Gastrocnemius medialis (tissue), 4 donors: ENCODE results near the gene HSD17B14. TPM values are rescaled to one million over a fixed set of nuclear protein-coding genes. Genes with fewer than 3 reads are reported as not detected.
"Not testable (repeated sequence)": the region's sequence is repeated elsewhere in the genome, so short reads cannot be mapped to it uniquely, and the experiment has no call there.

Experiments
- ATAC-seq, 2 donors: fragments of 150-250 bp; one replicate each; pipeline ENCODE4 v1.9.1; 2016
- DNase-seq, 2 donors: peaks; one replicate each; pipeline ENCODE4 v3.0.0-alpha.2; 2019
- H3K27ac ChIP-seq, 4 donors: fragments of 200-600 bp; sonication (generic); 1 replicate in 1 of 4; 2 replicates in 3 of 4; pipeline ENCODE4 v1.5.1; 2016 to 2018; ENCODE audit warnings: mild to moderate bottlenecking in 2 of 4, moderate library complexity in 1 of 4
- H3K27me3 ChIP-seq, 3 donors: fragments of 200-600 bp; sonication (generic) in 2 of 3; 1 replicate in 1 of 3; 2 replicates in 2 of 3; pipeline versions ENCODE4 v1.5.1 to v1.6.0; 2016 to 2019; ENCODE audit warnings: mild to moderate bottlenecking in 1 of 3, moderate library complexity in 1 of 3
- H3K36me3 ChIP-seq, 2 donors: fragments of 200-600 bp; sonication (generic) in 1 of 2; one replicate each; pipeline ENCODE4 v1.5.1; 2017 to 2018
- H3K4me1 ChIP-seq, 2 donors: fragments of 200-600 bp; sonication (generic) in 1 of 2; one replicate each; pipeline ENCODE4 v1.5.1; 2016 to 2017; ENCODE audit warnings: mild to moderate bottlenecking in 2 of 2
- H3K4me3 ChIP-seq, 4 donors: fragments of 200-600 bp; sonication (generic) in 3 of 4; 1 replicate in 1 of 4; 2 replicates in 3 of 4; pipeline ENCODE4 v1.5.1; 2016 to 2019; ENCODE audit warnings: mild to moderate bottlenecking in 2 of 4
- H3K9me3 ChIP-seq, 3 donors: fragments of 200-600 bp; sonication (generic) in 2 of 3; 1 replicate in 1 of 3; 2 replicates in 2 of 3; pipeline ENCODE4 v1.5.1; 2016 to 2019
- CTCF ChIP-seq, 5 experiments: fragments of 450-650 bp in 3 of 5; fragments of 200-600 bp in 2 of 5; sonication (generic) in 2 of 5; IDR thresholded peaks in 4 of 5; conservative IDR thresholded peaks in 1 of 5; 1 replicate in 4 of 5; 2 replicates in 1 of 5; pipeline ENCODE4 v1.5.1; 2016 to 2019; ENCODE audit warnings: antibody characterized with exemption in 5 of 5, mild to moderate bottlenecking in 3 of 5, moderate library complexity in 3 of 5
- POLR2A ChIP-seq, 2 donors: fragments of 450-650 bp; IDR thresholded peaks; one replicate each; pipeline ENCODE4 v1.6.1; 2017; ENCODE audit warnings: antibody characterized with exemption in 2 of 2, mild to moderate bottlenecking in 2 of 2, moderate library complexity in 2 of 2
- in situ Hi-C, 4 donors: fragments of 200-750 bp; cut with MboI; loops; one replicate each; pipeline versions ENCODE4 v1.15.0 to v1.8.0; 2017; ENCODE audit warnings: low sequenced_read_pairs in 4 of 4
- intact Hi-C: fragments of 100-400 bp; cut with DNase I; formaldehyde crosslinking; loops from one replicate; pipeline ENCODE4 v1.15.1; 2023; ENCODE audit warnings: low total_unique reads
- total RNA-seq, 4 donors: library from RNA; depleted of rRNA; stranded (reverse); fragments of >200 nt; gene quantifications; one replicate each; pipeline versions ENCODE4 v1.1.0 to v1.2.3, GENCODE V29; 2016

The HSD17B14 gene
- total RNA-seq, 4 donors from 2014 or later: 1.2 to 1.9 (median 1.7) TPM; not detected in 1

- no peaks in the 10 kb centered on the region for H3K9me3 ChIP-seq
- ATAC-seq: no peak
- DNase-seq: no peak
- intact Hi-C loops (loop anchor here (5.0 kb wide), 1 partner anchor 74 kb away; the partner anchor contains the start of gene BAX), in situ Hi-C loops (loop anchor here in 1 of 4 donors (10.0 kb wide), 1 partner anchor 86 kb away; the partner anchor contains the start of gene FTL)
- H3K27me3 ChIP-seq: no peaks in the 10 kb centered on the region
- H3K27ac ChIP-seq: peak overlapping the region; percentile 94 to 100 (median 99)
- TF ChIP-seq CTCF (IDR thresholded peaks at IDR 0.05 in 4 of 5, conservative IDR thresholded peaks at IDR 0.05 in 1 of 5) (no peak), POLR2A (IDR thresholded peaks at IDR 0.05) (no peak)
- H3K36me3 ChIP-seq: peaks cover 0 to 52% of the 10 kb centered on the region in 2 donors
- H3K4me3 ChIP-seq: no peak overlapping the region
- H3K4me1 ChIP-seq: peaks cover 25 to 31% of the 10 kb centered on the region in 2 donors
Measured at GRCh38 chr19:48878196-48879024, 42.1 kb upstream of the HSD17B14 start.

GRCh38 chr19:48877855-48878195 is 41.5 kb upstream of the HSD17B14 start:
- intact Hi-C loops (loop anchor here (5.0 kb wide), 1 partner anchor 74 kb away; the partner anchor contains the start of gene BAX), in situ Hi-C loops (loop anchor here in 1 of 4 donors (10.0 kb wide), 1 partner anchor 87 kb away; the partner anchor contains the start of gene FTL)
- Histone ChIP-seq H3K27ac (peak overlapping the region; percentile 94 to 100 (median 99)), H3K27me3 (no peaks in the 10 kb centered on the region), H3K9me3 (no peaks in the 10 kb centered on the region), H3K4me3 (no peak overlapping the region), H3K36me3 (peaks cover 0 to 53% of the 10 kb centered on the region in 2 donors), H3K4me1 (peaks cover 25 to 31% of the 10 kb centered on the region in 2 donors)
- no peak for DNase-seq
- no peak for ATAC-seq
- no peak for TF ChIP-seq CTCF (IDR thresholded peaks at IDR 0.05 in 4 of 5, conservative IDR thresholded peaks at IDR 0.05 in 1 of 5)
- no peak for TF ChIP-seq POLR2A (IDR thresholded peaks at IDR 0.05)

GRCh38 chr19:48876043-48876981 is 40.0 kb upstream of the HSD17B14 start:
- peaks cover 0 to 53% of the 10 kb centered on the region in 2 donors for H3K36me3 ChIP-seq
- not testable (repeated sequence) for H3K27me3 ChIP-seq, ATAC-seq, H3K9me3 ChIP-seq
- peak overlapping the region; percentile 85 to 100 (median 93) for H3K4me3 ChIP-seq
- H3K4me1 ChIP-seq: peaks cover 25 to 31% of the 10 kb centered on the region in 2 donors
- intact Hi-C loops: loop anchor here (5.0 kb wide), 1 partner anchor 76 kb away; the partner anchor contains the start of gene BAX
- DNase-seq: peak in 1 of 2 donors; percentile 59
- TF ChIP-seq POLR2A (IDR thresholded peaks at IDR 0.05): peak; percentile 34 to 50
- H3K27ac ChIP-seq: peak overlapping the region; percentile 94 to 100 (median 99)
- in situ Hi-C loops: loop anchor here in 1 of 4 donors (10.0 kb wide), 1 partner anchor 88 kb away; the partner anchor contains the start of gene FTL

GRCh38 chr19:48874303-48875135 is 38.2 kb upstream of the HSD17B14 start:
- Histone ChIP-seq H3K27ac (peak overlapping the region; percentile 94 to 100 (median 99)), H3K4me3 (peak overlapping the region; percentile 85 to 100 (median 93)), H3K27me3 (no peaks in the 10 kb centered on the region), H3K9me3 (no peaks in the 10 kb centered on the region), H3K4me1 (peaks cover 25 to 31% of the 10 kb centered on the region in 2 donors), H3K36me3 (peaks cover 0 to 53% of the 10 kb centered on the region in 2 donors)
- intact Hi-C loops (loop anchor here (1.0 to 5.0 kb wide), 3 partner anchors 78 to 157 kb away; partner anchors contain the start of genes BAX and MAMSTR), in situ Hi-C loops (loop anchor here in 2 of 4 donors (10.0 to 25.0 kb wide), 2 partner anchors 88 to 90 kb away; partner anchors contain the start of genes FTL (in 2 of the 2) and BAX (in 1 of the 2))
- TF ChIP-seq POLR2A (IDR thresholded peaks at IDR 0.05) (no peak), CTCF (IDR thresholded peaks at IDR 0.05 in 4 of 5, conservative IDR thresholded peaks at IDR 0.05 in 1 of 5) (no peak)
- ATAC-seq: no peak
- DNase-seq: peak in 1 of 2 donors; percentile 52
